GM12892 (cell line): ENCODE measurements around the gene LDB3.

ENCODE experiments used
- DNase-seq: peaks from one replicate; pipeline ENCODE4 v3.0.0; 2011; ENCODE audit not compliant: insufficient read length
- FAIRE-seq: peaks from 2 replicates; lab custom pipeline; 2011; peaks lifted over from hg19 to GRCh38; lab: Jason Lieb, UNC
- POLR2A ChIP-seq: IDR thresholded peaks from 2 replicates; pipeline ENCODE4 v1.6.1; 2011; ENCODE audit warnings: low read depth, low read length, control low read depth
- POLR2AphosphoS5 ChIP-seq: IDR thresholded peaks from 2 replicates; pipeline ENCODE4 v1.6.1; 2011; ENCODE audit warnings: low read depth, low read length, control low read depth
- TAF1 ChIP-seq: IDR thresholded peaks from 2 replicates; pipeline ENCODE4 v1.6.1; 2011; ENCODE audit warnings: low read depth, mild to moderate bottlenecking, control low read depth, low read length, borderline replicate concordance

LDB3 gene

DNA sequence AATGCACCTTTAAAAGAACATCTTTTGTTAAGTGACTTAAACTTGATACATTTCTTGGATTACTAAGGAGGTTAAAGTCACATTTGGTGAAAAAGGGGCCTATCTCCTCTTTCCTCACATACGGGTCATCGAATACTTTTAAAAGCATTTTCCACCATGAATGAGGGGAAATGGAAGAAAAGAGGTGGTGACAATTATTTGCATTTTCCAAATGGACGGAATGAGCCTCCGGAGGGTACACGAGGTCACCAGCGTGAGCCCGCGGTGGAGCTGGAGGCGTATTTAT, 87.1 kb downstream of the LDB3 start:
- no peak for DNase-seq
- TF ChIP-seq POLR2A (no peak), POLR2AphosphoS5 (no peak), TAF1 (no peak)
- FAIRE-seq: no peak

DNA sequence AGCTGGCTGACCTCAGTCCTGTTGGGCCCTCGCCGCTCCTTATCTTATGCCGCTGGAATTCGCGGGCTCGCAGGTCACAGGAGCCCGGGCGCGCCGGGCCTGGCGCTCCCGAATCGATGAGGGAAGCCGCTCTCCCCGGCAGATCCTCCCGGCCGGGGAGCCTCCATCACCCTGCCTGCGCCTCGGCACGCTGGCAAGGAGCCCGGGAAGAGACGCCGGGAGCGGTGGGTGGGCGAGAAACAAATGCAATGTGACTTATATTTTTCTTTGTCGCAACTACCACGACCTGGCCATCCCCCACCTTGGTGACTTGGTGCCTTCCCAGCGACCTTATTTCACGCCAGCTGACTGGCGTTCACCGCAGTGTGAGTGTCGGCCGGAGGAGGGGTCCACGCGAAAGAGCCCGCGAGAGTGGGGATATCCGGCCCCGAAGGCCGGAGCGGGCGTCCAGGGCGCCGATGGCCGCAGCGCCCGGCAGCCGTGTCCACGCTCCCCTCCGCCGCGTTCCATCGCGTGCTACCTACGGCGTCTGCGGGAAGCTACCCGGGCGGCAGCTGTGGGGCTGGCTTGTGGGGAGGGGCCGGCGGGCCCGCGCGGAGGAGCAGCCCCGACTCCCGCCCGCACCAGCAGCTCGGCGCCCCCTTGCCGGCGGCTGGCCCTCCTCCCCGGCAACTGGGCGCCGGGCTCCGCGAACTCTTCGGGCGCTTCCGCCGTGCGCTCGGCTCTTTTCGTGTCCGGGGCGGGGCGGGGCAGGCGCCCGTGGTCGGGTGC, 87.6 kb downstream of the LDB3 start:
- FAIRE-seq (peak; percentile 56), DNase-seq (peak; percentile 78)
- TF ChIP-seq TAF1: 0 out of 2 replicates have a peak, but pooled peaks have one; percentile 29
- no peak; the same call in 1 of the 2 replicates for TF ChIP-seq POLR2AphosphoS5
- TF ChIP-seq POLR2A: peak; percentile 57; the same call in 1 of the 2 replicates

GRCh38 chr10:86756511-86757112, 88.3 kb downstream of the LDB3 start, which contains the start of gene BMPR1A:
Gene BMPR1A (plus strand): TSS chr10:86756619. CDS start chr10:86876019, 119,400 bp downstream.
- FAIRE-seq (no peak), DNase-seq (peak; percentile 30)
- TF ChIP-seq POLR2A (no peak), POLR2AphosphoS5 (no peak), TAF1 (no peak)

DNA sequence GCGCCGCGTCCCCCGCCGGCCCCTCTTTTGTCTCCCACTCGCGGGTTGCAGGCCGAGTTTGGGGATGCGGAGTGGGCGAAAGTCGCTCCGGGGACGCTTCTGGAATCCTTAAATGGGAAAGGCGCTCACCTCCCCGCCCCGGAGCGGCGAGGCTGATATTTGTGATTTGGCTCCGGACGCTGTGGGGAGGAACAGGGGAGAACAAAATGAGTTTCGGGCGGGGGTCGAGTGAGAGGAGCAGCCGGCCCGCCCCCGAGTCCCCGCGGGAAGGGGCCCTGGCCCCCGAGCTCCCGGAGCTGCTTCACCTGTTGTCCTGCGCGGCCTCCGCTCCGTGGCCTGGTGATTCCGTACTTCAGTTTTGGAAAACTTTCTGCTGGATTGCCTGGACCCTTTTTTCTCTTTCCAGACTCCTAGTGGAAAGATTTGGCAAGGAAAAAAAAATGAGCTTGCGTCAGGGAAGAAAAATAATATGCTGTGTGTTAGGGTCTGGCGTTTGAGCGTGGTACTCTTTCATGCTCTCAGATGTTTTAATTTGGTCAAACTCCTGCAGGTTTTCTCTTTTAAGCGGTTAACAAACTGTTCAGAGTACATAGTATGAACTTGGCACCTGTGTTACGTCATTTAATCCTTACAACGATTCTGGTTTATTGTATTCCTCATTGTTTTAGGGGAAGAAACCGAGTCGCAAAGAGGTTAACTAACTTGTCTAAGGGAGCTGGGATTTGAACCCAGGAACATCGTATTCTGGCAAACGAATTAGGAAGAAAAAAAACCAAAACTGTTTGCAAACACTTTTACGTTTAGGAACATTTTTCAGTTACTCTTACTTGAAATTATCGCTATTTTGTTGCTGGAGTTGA, 89.0 kb downstream of the LDB3 start:
- DNase-seq (no peak), FAIRE-seq (no peak)
- TF ChIP-seq POLR2A: no peak

- no peak for FAIRE-seq
- no peak for DNase-seq
- TF ChIP-seq POLR2A (no peak), POLR2AphosphoS5 (no peak)
Measured at GRCh38 chr10:86758189-86759072, 90.1 kb downstream of the LDB3 start.

GRCh38 chr10:86759073-86759672, 90.9 kb downstream of the LDB3 start:
- FAIRE-seq (peak; percentile 14), DNase-seq (no peak)
- TF ChIP-seq POLR2AphosphoS5 (no peak), TAF1 (no peak), POLR2A (no peak)

GRCh38 chr10:86763404-86763803, 95.1 kb downstream of the LDB3 start:
- DNase-seq (no peak), FAIRE-seq (no peak)
- TF ChIP-seq POLR2AphosphoS5 (no peak), POLR2A (no peak), TAF1 (no peak)

GRCh38 chr10:86765548-86765947, 97.2 kb downstream of the LDB3 start:
- FAIRE-seq: no peak
- no peak for DNase-seq
- no peak for TF ChIP-seq POLR2AphosphoS5
- TF ChIP-seq POLR2A: no peak

- no peak for TF ChIP-seq TAF1
- no peak for TF ChIP-seq POLR2A
- FAIRE-seq (no peak), DNase-seq (no peak)
Measured at GRCh38 chr10:86768412-86769062, 100.2 kb downstream of the LDB3 start.

DNA sequence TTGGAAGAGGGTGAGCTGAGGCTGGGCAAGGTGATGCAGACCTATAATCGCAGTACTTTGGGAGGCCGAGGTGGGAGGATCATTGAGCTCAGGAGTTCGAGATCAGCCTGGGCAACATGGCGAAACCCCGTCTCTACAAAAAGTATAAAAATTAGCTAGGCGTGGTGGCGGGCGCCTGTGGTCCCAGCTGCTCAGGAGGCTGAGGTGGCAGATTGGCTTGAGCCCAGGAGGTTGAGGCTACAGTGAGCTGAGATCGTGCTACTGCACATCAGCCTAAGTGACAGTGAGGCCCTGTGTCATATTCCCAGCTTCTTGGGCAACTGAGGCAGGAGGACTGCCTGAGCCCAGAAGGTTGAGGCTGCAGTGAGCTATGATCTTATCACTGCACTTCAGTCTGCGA, 101.7 kb downstream of the LDB3 start:
- no peak for FAIRE-seq
- DNase-seq: no peak
- TF ChIP-seq POLR2AphosphoS5 (no peak), TAF1 (no peak), POLR2A (no peak)
